Measurements from ENCODE around the gene PLCH2.
"Not testable (repeated sequence)": the region's sequence is repeated elsewhere in the genome, so short reads cannot be mapped to it uniquely, and the experiment has no call there.

PLCH2 gene

GRCh38 chr1:2442661-2443060 is 33.4 kb upstream of the PLCH2 start:
- DNase-seq (ENCODE audit: insufficient read length, low spot score) (no peak), FAIRE-seq (no peak)

- no peak for DNase-seq (ENCODE audit: insufficient read length, low spot score)
- FAIRE-seq, result no peak
Measured at GRCh38 chr1:2443277-2444137, 32.6 kb upstream of the PLCH2 start.

GRCh38 chr1:2444138-2444591 is 31.9 kb upstream of the PLCH2 start:
- DNase-seq (ENCODE audit: insufficient read length, low spot score), result no peak
- FAIRE-seq, result no peak

GRCh38 chr1:2445162-2445822 is 30.8 kb upstream of the PLCH2 start:
- FAIRE-seq, result no peak

GRCh38 chr1:2445823-2446215 is 30.3 kb upstream of the PLCH2 start:
- DNase-seq (ENCODE audit: insufficient read length, low spot score) (no peak), FAIRE-seq (no peak)

More at GRCh38 chr1:2445162-2445822, 30.8 kb upstream of the PLCH2 start:
- no peak for DNase-seq (ENCODE audit: insufficient read length, low spot score)

- DNase-seq (ENCODE audit: insufficient read length, low spot score) (no peak), FAIRE-seq (no peak)
Measured at GRCh38 chr1:2446394-2446793, 29.7 kb upstream of the PLCH2 start.

GRCh38 chr1:2446861-2447260 is 29.2 kb upstream of the PLCH2 start:
- no peak for FAIRE-seq
- DNase-seq (ENCODE audit: insufficient read length, low spot score), result no peak

GRCh38 chr1:2447276-2448097 is 28.6 kb upstream of the PLCH2 start:
- no peak for DNase-seq (ENCODE audit: insufficient read length, low spot score)

GRCh38 chr1:2448098-2448445 is 28.0 kb upstream of the PLCH2 start:
- no peak for FAIRE-seq
- no peak for DNase-seq (ENCODE audit: insufficient read length, low spot score)

More at GRCh38 chr1:2447276-2448097, 28.6 kb upstream of the PLCH2 start:
- FAIRE-seq, result no peak

GRCh38 chr1:2449636-2450454 is 26.2 kb upstream of the PLCH2 start:
- DNase-seq (ENCODE audit: insufficient read length, low spot score) (no peak), FAIRE-seq (no peak)

- DNase-seq (ENCODE audit: insufficient read length, low spot score) (no peak), FAIRE-seq (no peak)
Measured at GRCh38 chr1:2451741-2452140, 24.3 kb upstream of the PLCH2 start.

- DNase-seq (ENCODE audit: insufficient read length, low spot score) (no peak), FAIRE-seq (no peak)
Measured at GRCh38 chr1:2452201-2452931, 23.7 kb upstream of the PLCH2 start.

GRCh38 chr1:2452932-2453315 is 23.2 kb upstream of the PLCH2 start:
- FAIRE-seq (no peak), DNase-seq (ENCODE audit: insufficient read length, low spot score) (no peak)

GRCh38 chr1:2454227-2454626 is 21.9 kb upstream of the PLCH2 start:
- FAIRE-seq, result no peak
- no peak for DNase-seq (ENCODE audit: insufficient read length, low spot score)

GRCh38 chr1:2455757-2456156 is 20.3 kb upstream of the PLCH2 start:
- DNase-seq (ENCODE audit: insufficient read length, low spot score), result no peak
- no peak for FAIRE-seq

GRCh38 chr1:2457444-2457843 is 18.6 kb upstream of the PLCH2 start:
- no peak for DNase-seq (ENCODE audit: insufficient read length, low spot score)
- FAIRE-seq, result no peak

- DNase-seq (ENCODE audit: insufficient read length, low spot score), result no peak
- FAIRE-seq, result no peak
Measured at GRCh38 chr1:2458687-2459086, 17.4 kb upstream of the PLCH2 start.

GRCh38 chr1:2459102-2459753 is 16.9 kb upstream of the PLCH2 start:
- DNase-seq (ENCODE audit: insufficient read length, low spot score); FAIRE-seq: not testable (repeated sequence)

- FAIRE-seq (no peak), DNase-seq (ENCODE audit: insufficient read length, low spot score) (no peak)
Measured at GRCh38 chr1:2459757-2460156, 16.3 kb upstream of the PLCH2 start.

Measured in GM19239 (cell line).